SK-N-SH treated with all-trans-retinoic acid at 6 μM for 48 hours (cell line): Measurements from ENCODE around the gene FER.
A peak's percentile ranks its signal among the peaks of the same experiment; 100 is the strongest.
"Not testable (repeated sequence)": the region's sequence is repeated elsewhere in the genome, so short reads cannot be mapped to it uniquely, and the experiment has no call there.

ENCODE experiments used
- ATAC-seq: fragments of 200-7000 bp; cut with Tn5 transposase; 3 replicates; pipeline ENCODE4 v1.9.1; 2020; ENCODE audit warnings: mild to moderate bottlenecking, moderate library complexity
- ARNTL ChIP-seq: fragments of 450-650 bp; formaldehyde crosslinking; IDR thresholded peaks from 2 replicates; pipeline ENCODE4 v1.5.0; 2020; ENCODE audit warnings: low read depth, mild to moderate bottlenecking, moderate library complexity, borderline replicate concordance
- BACH2 ChIP-seq: fragments of 250-450 bp; sonication (Bioruptor Pico); IDR thresholded peaks from 2 replicates; pipeline ENCODE4 v1.9.0; 2021; ENCODE audit warnings: mild to moderate bottlenecking, borderline replicate concordance
- CSDC2 ChIP-seq: fragments of 250-450 bp; sonication (Bioruptor Pico); IDR thresholded peaks from 2 replicates; pipeline ENCODE4 v1.5.0; 2020; ENCODE audit warnings: mild to moderate bottlenecking, moderate library complexity
- ESRRG ChIP-seq: fragments of 250-450 bp; sonication (Bioruptor Pico); IDR thresholded peaks from 2 replicates; pipeline ENCODE4 v1.6.1; 2021; ENCODE audit warnings: mild to moderate bottlenecking
- GLIS3 ChIP-seq: fragments of 250-450 bp; sonication (Bioruptor Pico); IDR thresholded peaks from 2 replicates; pipeline ENCODE4 v1.5.0; 2020; ENCODE audit warnings: mild to moderate bottlenecking, moderate library complexity
- ISL1 ChIP-seq: fragments of 250-450 bp; sonication (Bioruptor Pico); IDR thresholded peaks from 2 replicates; pipeline ENCODE4 v2.1.2; 2022; ENCODE audit warnings: mild to moderate bottlenecking, moderate library complexity
- OSR1 ChIP-seq: fragments of 250-450 bp; sonication (Bioruptor Pico); IDR thresholded peaks from 2 replicates; pipeline ENCODE4 v1.8.0; 2022; ENCODE audit warnings: moderate library complexity, mild to moderate bottlenecking, inconsistent platforms
- PPARA ChIP-seq: fragments of 250-450 bp; sonication (Bioruptor Pico); IDR thresholded peaks from 2 replicates; pipeline ENCODE4 v1.5.0; 2020; ENCODE audit warnings: mild to moderate bottlenecking, borderline replicate concordance
- RARB ChIP-seq: fragments of 250-450 bp; sonication (Bioruptor Pico); IDR thresholded peaks from 2 replicates; pipeline ENCODE4 v1.8.0; 2021; ENCODE audit warnings: mild to moderate bottlenecking, moderate library complexity
- SNAI2 ChIP-seq: fragments of 250-450 bp; sonication (Bioruptor Pico); IDR thresholded peaks from 2 replicates; pipeline ENCODE4 v1.5.0; 2020; ENCODE audit warnings: mild to moderate bottlenecking, moderate library complexity
- TCF4 ChIP-seq: fragments of 250-450 bp; sonication (Bioruptor Pico); IDR thresholded peaks from 2 replicates; pipeline ENCODE4 v1.8.0; 2021; ENCODE audit warnings: mild to moderate bottlenecking, moderate library complexity, borderline replicate concordance
- TOX ChIP-seq: fragments of 250-450 bp; sonication (Bioruptor Pico); IDR thresholded peaks from 2 replicates; pipeline ENCODE4 v1.8.0; 2021; ENCODE audit warnings: mild to moderate bottlenecking, moderate library complexity, borderline replicate concordance
- ZC3H10 ChIP-seq: fragments of 250-450 bp; sonication (Bioruptor Pico); IDR thresholded peaks from 2 replicates; pipeline ENCODE4 v1.5.1; 2021; ENCODE audit warnings: mild to moderate bottlenecking, moderate library complexity
- ZFP3 ChIP-seq: fragments of 250-450 bp; sonication (Bioruptor Pico); IDR thresholded peaks from 2 replicates; pipeline ENCODE4 v1.5.0; 2020; ENCODE audit warnings: mild to moderate bottlenecking, moderate library complexity
- ZFP30 ChIP-seq: fragments of 450-650 bp; formaldehyde crosslinking; IDR thresholded peaks from 2 replicates; pipeline ENCODE4 v1.5.0; 2022; ENCODE audit warnings: mild to moderate bottlenecking, moderate library complexity
- ZNF565 ChIP-seq: fragments of 450-650 bp; formaldehyde crosslinking; conservative IDR thresholded peaks from 2 replicates; pipeline ENCODE4 v1.5.0; 2020; ENCODE audit warnings: low read depth, mild to moderate bottlenecking, moderate library complexity
- ZNF8 ChIP-seq: fragments of 450-650 bp; formaldehyde crosslinking; IDR thresholded peaks from 2 replicates; pipeline ENCODE4 v1.5.0; 2020; ENCODE audit warnings: mild to moderate bottlenecking, moderate library complexity
- TF ChIP-seq, protein P1 (sequence below): fragments of 250-450 bp; sonication (Bioruptor Pico); IDR thresholded peaks from 2 replicates; pipeline ENCODE4 v1.5.0; 2020; ENCODE audit warnings: mild to moderate bottlenecking, moderate library complexity
- TF ChIP-seq, protein P2 (sequence below): fragments of 250-450 bp; sonication (Bioruptor Pico); IDR thresholded peaks from 2 replicates; pipeline ENCODE4 v1.5.1; 2021; ENCODE audit warnings: mild to moderate bottlenecking, moderate library complexity
- TF ChIP-seq, protein P3 (sequence below): fragments of 250-450 bp; sonication (Bioruptor Pico); IDR thresholded peaks from 2 replicates; pipeline ENCODE4 v1.5.1; 2020; ENCODE audit warnings: low read depth, mild to moderate bottlenecking, moderate library complexity
- TF ChIP-seq, protein P4 (sequence below): fragments of 250-450 bp; sonication (Bioruptor Pico); IDR thresholded peaks from 2 replicates; pipeline ENCODE4 v1.8.0; 2021; ENCODE audit warnings: low read depth, mild to moderate bottlenecking, moderate library complexity, borderline replicate concordance

The FER gene

DNA sequence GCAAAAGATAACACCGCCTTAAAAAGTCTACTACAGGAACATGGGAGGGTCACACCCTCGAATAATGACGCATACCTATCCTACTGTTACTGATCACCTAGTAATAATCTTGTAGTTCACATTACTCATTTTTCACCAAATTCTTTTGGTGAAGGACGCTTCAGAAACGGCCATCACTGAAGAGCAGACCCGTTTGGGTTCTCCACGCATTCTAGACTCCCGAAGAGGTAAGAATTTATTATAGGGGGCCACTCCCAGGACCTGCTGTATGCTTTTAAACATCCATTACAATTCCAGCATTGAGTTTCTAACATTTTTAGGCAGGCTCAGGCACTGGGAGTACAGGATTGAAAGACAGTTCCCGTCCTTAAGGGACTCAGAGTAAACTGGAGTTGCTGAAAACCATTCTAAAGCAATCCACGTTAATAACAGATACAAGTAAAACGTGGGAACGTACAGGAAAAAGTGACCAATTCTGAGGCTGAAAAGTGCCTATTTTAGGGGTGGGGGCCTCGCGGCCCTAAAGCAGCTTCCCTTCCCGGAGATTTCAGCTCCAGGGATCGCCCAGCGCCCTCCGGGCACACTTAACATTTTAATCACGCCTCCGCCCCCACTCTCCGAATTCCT lies at the start of gene FER:
TSS of gene FER (plus strand) at position 124 of the 627 bp plus-strand sequence. CDS start 50,286 bp downstream, outside the sequence.
- peak; percentile 2 for ATAC-seq
- TF ChIP-seq, protein P1, sequence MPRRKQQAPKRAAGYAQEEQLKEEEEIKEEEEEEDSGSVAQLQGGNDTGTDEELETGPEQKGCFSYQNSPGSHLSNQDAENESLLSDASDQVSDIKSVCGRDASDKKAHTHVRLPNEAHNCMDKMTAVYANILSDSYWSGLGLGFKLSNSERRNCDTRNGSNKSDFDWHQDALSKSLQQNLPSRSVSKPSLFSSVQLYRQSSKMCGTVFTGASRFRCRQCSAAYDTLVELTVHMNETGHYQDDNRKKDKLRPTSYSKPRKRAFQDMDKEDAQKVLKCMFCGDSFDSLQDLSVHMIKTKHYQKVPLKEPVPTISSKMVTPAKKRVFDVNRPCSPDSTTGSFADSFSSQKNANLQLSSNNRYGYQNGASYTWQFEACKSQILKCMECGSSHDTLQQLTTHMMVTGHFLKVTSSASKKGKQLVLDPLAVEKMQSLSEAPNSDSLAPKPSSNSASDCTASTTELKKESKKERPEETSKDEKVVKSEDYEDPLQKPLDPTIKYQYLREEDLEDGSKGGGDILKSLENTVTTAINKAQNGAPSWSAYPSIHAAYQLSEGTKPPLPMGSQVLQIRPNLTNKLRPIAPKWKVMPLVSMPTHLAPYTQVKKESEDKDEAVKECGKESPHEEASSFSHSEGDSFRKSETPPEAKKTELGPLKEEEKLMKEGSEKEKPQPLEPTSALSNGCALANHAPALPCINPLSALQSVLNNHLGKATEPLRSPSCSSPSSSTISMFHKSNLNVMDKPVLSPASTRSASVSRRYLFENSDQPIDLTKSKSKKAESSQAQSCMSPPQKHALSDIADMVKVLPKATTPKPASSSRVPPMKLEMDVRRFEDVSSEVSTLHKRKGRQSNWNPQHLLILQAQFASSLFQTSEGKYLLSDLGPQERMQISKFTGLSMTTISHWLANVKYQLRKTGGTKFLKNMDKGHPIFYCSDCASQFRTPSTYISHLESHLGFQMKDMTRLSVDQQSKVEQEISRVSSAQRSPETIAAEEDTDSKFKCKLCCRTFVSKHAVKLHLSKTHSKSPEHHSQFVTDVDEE, result 0 out of 2 replicates have a peak, but pooled peaks have one; percentile 13
- TF ChIP-seq CSDC2 (CRISPR knock-in tag), result no peak
- no peak for TF ChIP-seq RARB (CRISPR knock-in tag)

DNA sequence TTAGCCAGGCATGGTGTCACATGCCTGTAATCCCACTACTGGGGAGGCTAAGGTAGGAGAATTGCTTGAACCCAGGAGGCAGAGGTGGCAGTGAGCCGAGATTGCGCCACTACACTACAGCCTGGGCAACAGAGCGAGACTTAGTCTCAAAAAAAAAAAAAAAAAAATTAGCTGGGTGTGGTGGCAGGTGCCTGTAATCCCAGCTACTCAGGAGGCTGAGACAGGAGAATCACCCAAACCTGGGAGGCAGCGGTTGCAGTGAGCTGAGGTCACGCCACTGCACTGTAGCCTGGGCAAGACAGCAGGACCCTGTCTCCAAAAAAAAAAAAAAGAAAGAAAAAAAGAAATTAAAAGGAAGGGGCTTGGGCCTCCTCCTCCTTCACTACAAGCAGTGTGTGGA lies 47.3 kb upstream of the FER start:
- not testable (repeated sequence) for ATAC-seq

DNA sequence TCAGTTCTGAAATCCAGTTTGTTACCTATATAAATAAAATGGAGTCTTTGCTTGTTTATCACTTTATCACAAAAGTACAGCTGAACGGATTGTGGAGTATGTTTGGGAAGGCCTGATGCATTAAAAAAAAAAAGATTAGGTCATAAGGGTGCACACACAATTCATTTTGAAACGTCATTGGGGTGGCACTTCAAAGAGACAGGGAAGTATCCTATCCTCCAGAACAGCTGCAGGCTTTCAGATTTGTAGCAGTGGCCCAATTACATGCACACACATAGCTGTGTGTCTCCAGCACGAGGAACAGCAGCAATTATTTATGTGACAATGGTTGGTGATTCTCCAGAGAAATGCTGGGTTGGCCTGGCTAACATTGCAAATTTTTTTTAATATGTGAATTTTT lies 46.8 kb upstream of the FER start:
- no peak for ATAC-seq
- TF ChIP-seq, protein P2, sequence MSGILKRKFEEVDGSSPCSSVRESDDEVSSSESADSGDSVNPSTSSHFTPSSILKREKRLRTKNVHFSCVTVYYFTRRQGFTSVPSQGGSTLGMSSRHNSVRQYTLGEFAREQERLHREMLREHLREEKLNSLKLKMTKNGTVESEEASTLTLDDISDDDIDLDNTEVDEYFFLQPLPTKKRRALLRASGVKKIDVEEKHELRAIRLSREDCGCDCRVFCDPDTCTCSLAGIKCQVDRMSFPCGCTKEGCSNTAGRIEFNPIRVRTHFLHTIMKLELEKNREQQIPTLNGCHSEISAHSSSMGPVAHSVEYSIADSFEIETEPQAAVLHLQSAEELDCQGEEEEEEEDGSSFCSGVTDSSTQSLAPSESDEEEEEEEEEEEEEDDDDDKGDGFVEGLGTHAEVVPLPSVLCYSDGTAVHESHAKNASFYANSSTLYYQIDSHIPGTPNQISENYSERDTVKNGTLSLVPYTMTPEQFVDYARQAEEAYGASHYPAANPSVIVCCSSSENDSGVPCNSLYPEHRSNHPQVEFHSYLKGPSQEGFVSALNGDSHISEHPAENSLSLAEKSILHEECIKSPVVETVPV, result no peak
- TF ChIP-seq ESRRG (CRISPR knock-in tag) (no peak), ZNF565 (CRISPR knock-in tag) (no peak), OSR1 (CRISPR knock-in tag) (no peak), RARB (CRISPR knock-in tag) (no peak), ZNF8 (CRISPR knock-in tag) (no peak), ZFP3 (CRISPR knock-in tag) (no peak), TCF4 (CRISPR knock-in tag) (no peak), GLIS3 (CRISPR knock-in tag) (no peak), SNAI2 (no peak), TOX (no peak)
- TF ChIP-seq, protein P1, result no peak
- TF ChIP-seq, protein P3, sequence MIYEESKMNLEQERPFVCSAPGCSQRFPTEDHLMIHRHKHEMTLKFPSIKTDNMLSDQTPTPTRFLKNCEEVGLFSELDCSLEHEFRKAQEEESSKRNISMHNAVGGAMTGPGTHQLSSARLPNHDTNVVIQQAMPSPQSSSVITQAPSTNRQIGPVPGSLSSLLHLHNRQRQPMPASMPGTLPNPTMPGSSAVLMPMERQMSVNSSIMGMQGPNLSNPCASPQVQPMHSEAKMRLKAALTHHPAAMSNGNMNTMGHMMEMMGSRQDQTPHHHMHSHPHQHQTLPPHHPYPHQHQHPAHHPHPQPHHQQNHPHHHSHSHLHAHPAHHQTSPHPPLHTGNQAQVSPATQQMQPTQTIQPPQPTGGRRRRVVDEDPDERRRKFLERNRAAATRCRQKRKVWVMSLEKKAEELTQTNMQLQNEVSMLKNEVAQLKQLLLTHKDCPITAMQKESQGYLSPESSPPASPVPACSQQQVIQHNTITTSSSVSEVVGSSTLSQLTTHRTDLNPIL, result no peak

DNA sequence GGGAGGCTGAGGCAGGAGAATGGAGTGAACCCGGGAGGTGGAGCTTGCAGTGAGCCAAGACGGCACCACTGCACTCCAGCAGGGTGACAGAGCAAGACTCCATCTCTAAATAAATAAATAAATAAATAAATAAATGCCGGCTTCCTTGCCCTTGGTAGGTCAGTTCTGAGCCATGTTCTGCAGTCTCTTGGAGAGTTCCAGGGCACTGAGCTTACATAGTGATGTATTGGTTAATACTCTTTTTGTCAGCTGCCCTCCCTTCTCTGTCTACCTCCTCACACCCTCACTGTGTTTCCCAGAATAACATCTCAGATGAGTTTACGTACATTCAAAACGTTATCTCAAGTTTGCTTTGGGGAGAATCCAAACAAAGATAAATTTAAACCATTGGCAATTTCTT lies 45.2 kb upstream of the FER start:
- no peak for ATAC-seq
- TF ChIP-seq CSDC2 (CRISPR knock-in tag) (no peak), OSR1 (CRISPR knock-in tag) (no peak), ZFP30 (CRISPR knock-in tag) (no peak), ZNF565 (CRISPR knock-in tag) (no peak), RARB (CRISPR knock-in tag) (no peak), ARNTL (CRISPR knock-in tag) (no peak), BACH2 (CRISPR knock-in tag) (no peak), GLIS3 (CRISPR knock-in tag) (no peak), ISL1 (CRISPR knock-in tag) (no peak), SNAI2 (no peak), ZC3H10 (no peak), TOX (no peak), PPARA (CRISPR knock-in tag) (no peak), ZFP3 (CRISPR knock-in tag) (no peak)
- TF ChIP-seq, protein P4, sequence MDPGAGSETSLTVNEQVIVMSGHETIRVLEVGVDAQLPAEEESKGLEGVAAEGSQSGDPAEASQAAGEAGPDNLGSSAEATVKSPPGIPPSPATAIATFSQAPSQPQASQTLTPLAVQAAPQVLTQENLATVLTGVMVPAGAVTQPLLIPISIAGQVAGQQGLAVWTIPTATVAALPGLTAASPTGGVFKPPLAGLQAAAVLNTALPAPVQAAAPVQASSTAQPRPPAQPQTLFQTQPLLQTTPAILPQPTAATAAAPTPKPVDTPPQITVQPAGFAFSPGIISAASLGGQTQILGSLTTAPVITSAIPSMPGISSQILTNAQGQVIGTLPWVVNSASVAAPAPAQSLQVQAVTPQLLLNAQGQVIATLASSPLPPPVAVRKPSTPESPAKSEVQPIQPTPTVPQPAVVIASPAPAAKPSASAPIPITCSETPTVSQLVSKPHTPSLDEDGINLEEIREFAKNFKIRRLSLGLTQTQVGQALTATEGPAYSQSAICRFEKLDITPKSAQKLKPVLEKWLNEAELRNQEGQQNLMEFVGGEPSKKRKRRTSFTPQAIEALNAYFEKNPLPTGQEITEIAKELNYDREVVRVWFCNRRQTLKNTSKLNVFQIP (CRISPR knock-in tag), result no peak
- TF ChIP-seq, protein P1, result no peak
